Suprapubic skin (tissue), 4 donors: ENCODE data around the gene CHRDL2.

Experiments used
- CTCF ChIP-seq, 2 donors: fragments of 200-600 bp in 1 of 2; fragments of 450-650 bp in 1 of 2; sonication (generic) in 1 of 2; IDR thresholded peaks; one replicate each; pipeline ENCODE4 v1.5.1; 2016 to 2019; ENCODE audit warnings: antibody characterized with exemption in 2 of 2, mild to moderate bottlenecking in 1 of 2, moderate library complexity in 1 of 2
- EP300 ChIP-seq: sonication (generic); formaldehyde crosslinking; IDR thresholded peaks from one replicate; pipeline ENCODE4 v1.6.1; 2017; ENCODE audit warnings: antibody characterized with exemption
- POLR2A ChIP-seq, 2 donors: fragments of 450-650 bp; IDR thresholded peaks; one replicate each; pipeline ENCODE4 v1.6.1; 2017; ENCODE audit warnings: antibody characterized with exemption in 2 of 2, mild to moderate bottlenecking in 2 of 2, moderate library complexity in 2 of 2
- POLR2AphosphoS5 ChIP-seq, 3 donors: sonication (generic); formaldehyde crosslinking; IDR thresholded peaks; one replicate each; pipeline ENCODE4 v1.6.1; 2017; ENCODE audit warnings: antibody characterized with exemption in 3 of 3

GRCh38 chr11:74780248-74781005 lies 49.2 kb upstream of the CHRDL2 start:
- TF ChIP-seq CTCF (IDR thresholded peaks at IDR 0.05) (no peak), EP300 (no peak), POLR2A (IDR thresholded peaks at IDR 0.05) (no peak), POLR2AphosphoS5 (IDR thresholded peaks at IDR 0.05) (no peak)
